LNCaP clone FGC (cell line): Measurements from ENCODE around the gene PBX1.

Source experiments
- DNase-seq: peaks from one replicate; pipeline ENCODE4 v3.0.0-alpha.2; 2011; ENCODE audit warnings: low read depth
- H3K4me3 ChIP-seq: 2 replicates; pipeline ENCODE4 v1.5.1; 2011; ENCODE audit warnings: mild to moderate bottlenecking, low read depth, low read length, control low read depth
- TF ChIP-seq, protein P1 (sequence below): IDR thresholded peaks from 2 replicates; pipeline ENCODE4 v1.5.1; 2012; ENCODE audit warnings: mild to moderate bottlenecking; ENCODE audit not compliant: control insufficient read depth, insufficient read depth; ENCODE audit errors: extremely low read depth

Gene PBX1

DNA sequence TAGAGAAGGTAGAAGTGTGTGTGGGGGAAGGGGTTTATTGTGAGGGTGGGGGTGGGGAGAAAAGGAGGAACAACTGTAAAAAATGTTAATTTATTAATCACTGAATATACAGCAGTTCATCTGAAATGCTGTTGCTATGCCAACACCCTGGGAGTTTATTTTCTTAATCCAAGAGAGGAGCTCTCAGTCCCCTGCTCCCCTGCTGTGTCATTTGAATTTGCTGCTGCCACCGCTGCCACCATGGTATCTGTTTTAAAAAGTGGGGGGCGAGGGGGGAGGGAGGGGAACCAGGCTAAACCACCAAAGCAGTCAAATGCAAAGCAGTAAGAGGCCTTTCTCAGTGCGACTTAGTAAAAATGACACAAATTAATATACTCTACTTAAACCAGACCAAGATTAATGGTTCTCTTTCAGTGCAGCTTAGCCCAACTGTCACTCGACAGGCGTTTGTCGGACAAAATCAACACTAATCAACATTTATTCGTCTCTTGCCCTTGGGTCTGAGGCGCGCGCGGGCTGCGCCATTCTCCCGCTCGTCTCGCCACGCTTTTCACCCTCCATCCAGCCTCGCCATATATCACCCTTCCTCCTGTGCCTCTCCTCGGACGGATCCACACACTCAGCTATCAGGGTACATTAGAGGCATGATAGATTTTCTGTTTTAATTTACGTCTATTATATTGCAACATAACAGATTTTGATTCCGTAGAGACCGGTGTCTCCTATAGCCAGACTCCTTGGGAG, 76.2 kb downstream of the PBX1 start:
- TF ChIP-seq, protein P1, sequence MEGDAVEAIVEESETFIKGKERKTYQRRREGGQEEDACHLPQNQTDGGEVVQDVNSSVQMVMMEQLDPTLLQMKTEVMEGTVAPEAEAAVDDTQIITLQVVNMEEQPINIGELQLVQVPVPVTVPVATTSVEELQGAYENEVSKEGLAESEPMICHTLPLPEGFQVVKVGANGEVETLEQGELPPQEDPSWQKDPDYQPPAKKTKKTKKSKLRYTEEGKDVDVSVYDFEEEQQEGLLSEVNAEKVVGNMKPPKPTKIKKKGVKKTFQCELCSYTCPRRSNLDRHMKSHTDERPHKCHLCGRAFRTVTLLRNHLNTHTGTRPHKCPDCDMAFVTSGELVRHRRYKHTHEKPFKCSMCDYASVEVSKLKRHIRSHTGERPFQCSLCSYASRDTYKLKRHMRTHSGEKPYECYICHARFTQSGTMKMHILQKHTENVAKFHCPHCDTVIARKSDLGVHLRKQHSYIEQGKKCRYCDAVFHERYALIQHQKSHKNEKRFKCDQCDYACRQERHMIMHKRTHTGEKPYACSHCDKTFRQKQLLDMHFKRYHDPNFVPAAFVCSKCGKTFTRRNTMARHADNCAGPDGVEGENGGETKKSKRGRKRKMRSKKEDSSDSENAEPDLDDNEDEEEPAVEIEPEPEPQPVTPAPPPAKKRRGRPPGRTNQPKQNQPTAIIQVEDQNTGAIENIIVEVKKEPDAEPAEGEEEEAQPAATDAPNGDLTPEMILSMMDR, result no peak
- no peak for DNase-seq
- H3K4me3 ChIP-seq, result no peak overlapping the region

DNA sequence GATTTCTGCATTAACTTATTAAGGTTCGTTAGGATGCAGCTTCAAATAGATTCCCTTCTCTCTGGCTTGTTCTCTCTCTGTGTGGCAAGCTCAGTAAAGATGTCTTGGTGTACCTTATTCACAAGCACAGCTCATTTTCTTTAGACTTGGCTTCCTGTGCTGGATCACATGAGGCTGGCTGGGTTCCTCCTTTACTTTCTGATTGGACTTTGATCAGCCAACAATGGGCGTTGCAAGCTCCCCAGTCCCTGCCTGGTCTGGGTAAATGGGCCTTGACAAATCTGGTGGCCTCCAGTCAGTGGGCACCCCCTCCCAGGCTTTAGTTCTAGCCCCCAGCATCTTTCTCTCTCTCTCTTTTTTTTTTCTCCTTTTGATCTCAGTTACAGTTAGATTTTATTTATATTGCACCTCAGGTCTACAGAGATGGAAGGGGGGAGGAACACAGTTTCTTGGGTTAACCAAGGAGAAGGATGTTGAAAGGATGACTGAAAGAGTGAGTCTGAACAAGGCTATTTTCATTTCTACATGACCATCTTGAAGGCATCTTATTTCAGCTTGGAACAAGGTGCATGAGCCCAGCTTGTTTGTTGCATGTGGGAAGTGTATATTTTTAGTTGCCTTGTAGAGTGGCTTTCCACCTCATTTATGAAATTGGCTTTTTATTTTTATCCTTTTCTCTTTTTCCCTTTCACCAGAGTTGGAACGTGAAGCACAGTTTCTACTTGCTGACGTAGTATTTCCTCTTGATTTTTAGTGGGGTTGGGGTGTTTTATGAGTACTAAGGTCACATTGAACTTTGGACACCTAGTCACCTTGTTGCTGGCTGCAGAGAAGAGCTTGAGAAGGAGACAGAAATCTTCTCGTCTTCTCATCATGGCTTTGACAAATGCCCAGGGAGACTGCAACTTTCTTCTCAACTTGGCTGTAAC, 77.1 kb downstream of the PBX1 start:
- DNase-seq, result no peak
- TF ChIP-seq, protein P1, result no peak
- no peak overlapping the region for H3K4me3 ChIP-seq

DNA sequence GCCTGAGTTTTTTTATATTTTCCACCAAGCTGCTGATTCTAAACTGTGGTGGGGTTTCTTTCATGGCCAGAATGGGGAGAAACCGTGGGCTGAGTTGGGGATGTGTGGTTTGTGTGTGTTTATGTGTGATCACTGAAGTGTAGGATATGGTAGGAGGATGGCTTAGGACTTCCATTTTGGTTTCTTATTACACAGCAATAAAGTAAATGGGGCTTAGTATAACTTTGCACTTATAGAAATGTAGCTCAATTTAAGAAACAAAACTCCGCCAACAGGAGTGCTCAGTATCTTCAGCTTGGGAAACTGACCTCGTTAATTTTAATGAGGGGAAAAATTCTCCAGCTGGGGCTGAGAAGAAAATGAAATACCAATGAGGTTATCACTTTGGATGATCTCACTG, 77.8 kb downstream of the PBX1 start:
- TF ChIP-seq, protein P1, result no peak
- no peak for DNase-seq
- H3K4me3 ChIP-seq, result no peak overlapping the region

DNA sequence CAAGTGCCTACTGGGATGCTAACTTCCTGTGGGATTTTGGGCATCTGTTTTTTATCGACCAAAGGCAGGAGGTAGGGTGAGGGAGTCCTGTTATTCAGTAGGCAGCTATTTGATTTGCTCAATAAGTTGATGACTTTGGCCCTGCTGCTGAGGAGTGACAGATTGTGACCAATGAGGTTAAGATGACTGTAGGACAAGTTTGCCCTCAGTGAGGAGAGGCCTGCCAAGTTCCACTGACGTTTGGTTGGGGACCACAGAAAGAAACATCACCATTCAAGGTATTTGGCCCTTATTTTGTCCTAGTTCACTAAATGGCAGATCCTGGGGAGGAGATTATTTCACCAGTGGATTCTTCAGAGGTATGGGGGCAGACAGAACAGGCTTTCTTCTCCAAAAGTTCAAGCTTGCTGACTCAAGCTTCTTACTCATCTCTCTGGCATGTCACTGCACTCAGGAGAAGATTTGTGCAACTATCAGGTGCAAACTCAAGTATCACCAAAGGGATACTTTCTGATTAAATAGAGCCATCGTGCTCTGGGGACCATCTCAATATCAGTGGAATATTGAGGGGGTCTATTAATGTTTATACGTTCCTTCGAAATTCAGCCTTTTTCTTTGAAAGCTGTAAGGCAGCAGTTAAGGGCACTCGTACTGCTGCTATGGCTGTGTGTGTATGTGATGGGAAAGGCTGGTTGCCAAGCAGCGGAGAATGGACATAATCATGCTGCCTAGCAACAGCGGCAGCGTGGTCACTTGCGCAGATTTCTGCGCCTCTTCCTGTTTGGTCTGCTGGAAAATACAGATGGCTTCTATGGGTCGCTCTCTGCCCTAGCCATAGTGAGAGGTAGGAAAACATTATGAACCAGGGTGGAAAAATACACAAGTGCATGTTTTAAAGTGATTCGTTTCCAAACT, 78.7 kb downstream of the PBX1 start:
- H3K4me3 ChIP-seq, result no peak overlapping the region
- TF ChIP-seq, protein P1, result no peak
- no peak for DNase-seq

DNA sequence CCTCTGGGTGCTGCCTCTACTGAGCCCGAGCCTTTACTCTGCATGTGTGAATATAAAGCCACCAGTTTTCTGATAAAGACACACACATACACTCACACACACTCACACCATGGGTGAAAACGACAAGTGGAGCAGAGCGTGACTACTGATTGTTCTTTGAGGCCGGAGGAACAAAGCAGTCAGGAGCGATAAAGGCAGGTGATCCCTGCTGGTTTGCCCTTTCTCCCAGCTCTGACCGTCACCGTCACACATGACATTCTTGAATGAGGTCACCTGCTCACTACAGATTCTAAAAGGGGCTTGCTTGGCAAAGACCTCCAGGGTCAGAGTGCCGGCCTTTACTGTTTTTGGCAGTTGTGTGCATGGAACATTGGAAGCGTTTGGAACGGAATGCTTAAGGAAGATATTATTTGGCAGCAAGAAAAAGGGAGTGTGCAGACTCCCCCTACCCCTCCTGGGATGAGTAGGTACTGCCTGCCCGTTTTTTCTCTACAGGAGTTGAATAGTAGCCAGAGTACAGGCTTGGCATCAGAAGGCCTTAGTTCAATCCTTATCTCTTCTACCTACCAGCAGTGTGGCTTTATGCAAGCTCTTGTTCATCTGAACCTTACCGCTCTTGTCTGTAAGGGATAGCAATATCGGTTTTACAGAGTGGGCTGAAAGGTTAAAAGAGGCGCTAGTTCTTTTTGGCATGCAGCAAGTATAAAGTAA, 79.7 kb downstream of the PBX1 start:
- no peak overlapping the region for H3K4me3 ChIP-seq
- no peak for DNase-seq
- TF ChIP-seq, protein P1, result no peak
